ENCODE results near the gene UBL4A. TPM values are rescaled to one million over a fixed set of nuclear protein-coding genes. Genes with fewer than 3 reads are reported as not detected.

The UBL4A gene
- total and polyA plus RNA-seq, 2 donors (not counting 3 experiments of a cell fraction or from before 2014, with no cell fraction given): 25.3 to 31.4 TPM

- H3K27ac ChIP-seq (ENCODE audit: insufficient read depth, low read depth, low read length): no peak overlapping the region
- no peak overlapping the region for H2AFZ ChIP-seq (ENCODE audit: low read depth, low read length)
Observed at GRCh38 chrX:154443479-154443910, 42.9 kb downstream of the UBL4A start.

DNA sequence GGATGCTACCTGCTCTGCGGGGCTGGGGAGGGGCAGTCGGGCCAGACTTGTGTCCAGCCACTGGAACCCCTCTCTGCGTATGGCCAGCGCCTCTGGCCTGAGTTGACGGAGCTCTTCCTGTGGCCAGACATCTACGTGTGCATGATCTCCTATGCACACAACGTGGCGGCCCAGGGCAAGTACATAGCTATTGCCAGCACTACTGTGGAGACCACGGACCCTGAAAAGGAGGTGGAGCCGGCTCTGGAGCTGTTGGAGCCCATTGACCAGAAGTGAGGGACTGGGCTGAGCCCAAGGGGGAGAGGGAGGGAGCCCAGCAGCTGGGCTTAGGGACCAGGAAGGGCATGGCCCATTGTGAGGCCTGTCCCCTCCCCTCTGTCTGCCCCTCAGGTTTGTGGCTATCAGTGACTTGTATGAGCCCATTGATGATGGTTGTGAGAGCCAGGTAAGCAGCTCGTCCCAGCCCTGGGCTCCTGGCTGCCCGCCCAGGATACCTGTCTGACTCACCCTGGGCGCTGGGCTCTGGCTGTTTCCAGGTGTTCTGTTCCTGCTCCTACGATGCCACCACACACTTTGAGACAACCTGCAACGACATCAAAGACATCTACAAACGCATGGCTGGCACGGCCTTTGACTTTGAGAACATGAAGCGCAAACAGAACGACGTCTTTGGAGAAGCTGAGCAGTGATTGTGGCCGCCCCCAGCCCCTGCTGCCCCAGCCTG lies 44.3 kb downstream of the UBL4A start:
- TF ChIP-seq, protein P1, sequence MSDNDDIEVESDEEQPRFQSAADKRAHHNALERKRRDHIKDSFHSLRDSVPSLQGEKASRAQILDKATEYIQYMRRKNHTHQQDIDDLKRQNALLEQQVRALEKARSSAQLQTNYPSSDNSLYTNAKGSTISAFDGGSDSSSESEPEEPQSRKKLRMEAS (IDR thresholded peaks at IDR 0.05; ENCODE audit: insufficient read depth, insufficient read length): no peak
- no peak for TF ChIP-seq POLR2A (IDR thresholded peaks at IDR 0.05; ENCODE audit: low read depth, low read length)
- TF ChIP-seq EZH2 (IDR thresholded peaks at IDR 0.05; ENCODE audit: borderline replicate concordance, low read depth, low read length, severe bottlenecking): no peak
- no peak for TF ChIP-seq MYC (IDR thresholded peaks at IDR 0.05; ENCODE audit: low read depth, low read length)
- ChIA-PET CTCF (interaction anchor here (1.4 kb wide), 1 partner anchor 15 kb away, joined by 3 read pairs; no protein-coding TSS in a partner anchor), POLR2A (no interaction called here)
- peaks cover 15% of the 10 kb centered on the region for H3K4me1 ChIP-seq (ENCODE audit: control insufficient read depth, extremely low read depth, insufficient read depth, low read length)
- no peak overlapping the region for H3K9ac ChIP-seq (replicated peaks; ENCODE audit: extremely low read depth, insufficient read depth, low read length)
- intact Hi-C loops (cut with micrococcal nuclease) (loop anchor here (5.0 kb wide), 2 partner anchors 35 kb away; partner anchors contain the start of genes DNASE1L1 and LAGE3), dilution Hi-C loops (cut with MboI; ENCODE audit: extremely low pct_ligation_motif_present, low sequenced_read_pairs) (no loop called here)
- peaks cover 4 to 28% of the 10 kb centered on the region in 2 experiments for H3K36me3 ChIP-seq (ENCODE audit: control insufficient read depth in 2 of 2, extremely low read depth in 1 of 2, insufficient read depth in 2 of 2, low read length in 2 of 2)
- FAIRE-seq (no peak), DNase-seq (ENCODE audit: low read depth, low spot score) (no peak)
- H3K27ac ChIP-seq (ENCODE audit: insufficient read depth, low read depth, low read length): no peak overlapping the region
- BruUV-seq (replicated peaks): TSS peak; percentile 24
- no peak overlapping the region for H3K4me2 ChIP-seq (ENCODE audit: insufficient read depth, low read length)
- H2AFZ ChIP-seq (ENCODE audit: low read depth, low read length): no peak overlapping the region
- no peaks in the 10 kb centered on the region for H3K27me3 ChIP-seq (ENCODE audit: control insufficient read depth in 2 of 2, insufficient read depth in 2 of 2, low read length in 2 of 2)
- H3K4me3 ChIP-seq (replicated peaks in 1 of 3; ENCODE audit: insufficient read depth in 1 of 3, low read depth in 1 of 3, low read length in 3 of 3): no peak overlapping the region
- H4K20me1 ChIP-seq (replicated peaks; ENCODE audit: control insufficient read depth, extremely low read depth, insufficient read depth, low read length): no peaks in the 10 kb centered on the region
- H3K79me2 ChIP-seq (ENCODE audit: control insufficient read depth, insufficient read depth, low read length): peaks cover 65% of the 10 kb centered on the region
- no peaks in the 10 kb centered on the region for H3K9me3 ChIP-seq (replicated peaks; ENCODE audit: control insufficient read depth, insufficient read depth, low read length)
- H3K9me1 ChIP-seq (replicated peaks; ENCODE audit: control insufficient read depth, extremely low read depth, insufficient read depth, low read length): no peaks in the 10 kb centered on the region

More at GRCh38 chrX:154443479-154443910, 42.9 kb downstream of the UBL4A start:
- Histone ChIP-seq H3K9me3 (replicated peaks; ENCODE audit: control insufficient read depth, insufficient read depth, low read length) (no peaks in the 10 kb centered on the region), H3K4me3 (replicated peaks in 1 of 3; ENCODE audit: insufficient read depth in 1 of 3, low read depth in 1 of 3, low read length in 3 of 3) (peak overlapping the region in 1 of 3 experiments; percentile 29), H3K36me3 (ENCODE audit: control insufficient read depth in 2 of 2, extremely low read depth in 1 of 2, insufficient read depth in 2 of 2, low read length in 2 of 2) (peaks cover 4 to 33% of the 10 kb centered on the region in 2 experiments), H3K9me1 (replicated peaks; ENCODE audit: control insufficient read depth, extremely low read depth, insufficient read depth, low read length) (no peaks in the 10 kb centered on the region), H3K4me2 (ENCODE audit: insufficient read depth, low read length) (no peak overlapping the region), H3K79me2 (ENCODE audit: control insufficient read depth, insufficient read depth, low read length) (peaks cover 52% of the 10 kb centered on the region), H3K9ac (replicated peaks; ENCODE audit: extremely low read depth, insufficient read depth, low read length) (no peak overlapping the region), H3K4me1 (ENCODE audit: control insufficient read depth, extremely low read depth, insufficient read depth, low read length) (peaks cover 12% of the 10 kb centered on the region), H4K20me1 (replicated peaks; ENCODE audit: control insufficient read depth, extremely low read depth, insufficient read depth, low read length) (no peaks in the 10 kb centered on the region), H3K27me3 (ENCODE audit: control insufficient read depth in 2 of 2, insufficient read depth in 2 of 2, low read length in 2 of 2) (no peaks in the 10 kb centered on the region)
- no TSS peak for BruUV-seq (replicated peaks)
- FAIRE-seq: peak; percentile 47
- no peak for TF ChIP-seq POLR2AphosphoS5 (IDR thresholded peaks at IDR 0.05; ENCODE audit: insufficient read depth, low read depth, low read length)
- TF ChIP-seq, protein P1 (IDR thresholded peaks at IDR 0.05; ENCODE audit: insufficient read depth, insufficient read length): no peak
- no peak for TF ChIP-seq GATA2 (IDR thresholded peaks at IDR 0.05; ENCODE audit: insufficient read depth, insufficient read length, low read depth, low read length)
- TF ChIP-seq FOS (IDR thresholded peaks at IDR 0.05; ENCODE audit: borderline replicate concordance, insufficient read depth, low read length): no peak
- TF ChIP-seq JUN (IDR thresholded peaks at IDR 0.05; ENCODE audit: borderline replicate concordance, insufficient read depth, insufficient read length, low read depth): no peak
- TF ChIP-seq EZH2 (IDR thresholded peaks at IDR 0.05; ENCODE audit: borderline replicate concordance, low read depth, low read length, severe bottlenecking): no peak
- TF ChIP-seq POLR2A (IDR thresholded peaks at IDR 0.05; ENCODE audit: low read depth, low read length): no peak
- CTCF ChIA-PET: interaction anchor here (0.7 to 1.5 kb wide), 2 partner anchors 70 to 84 kb away, joined by 3 to 4 read pairs; no protein-coding TSS in a partner anchor
- intact Hi-C loops (cut with micrococcal nuclease) (loop anchor here (5.0 kb wide), 2 partner anchors 34 to 36 kb away; partner anchors contain the start of genes DNASE1L1 and LAGE3), dilution Hi-C loops (cut with MboI; ENCODE audit: extremely low pct_ligation_motif_present, low sequenced_read_pairs) (no loop called here)
- no peak for DNase-seq (ENCODE audit: low read depth, low spot score)
- POLR2A ChIA-PET: no interaction called here
